HepG2 (cell line): ENCODE data around the gene VAPB. TPM values are rescaled to one million over a fixed set of nuclear protein-coding genes. Genes with fewer than 3 reads are reported as not detected.

Experiments used
- ATAC-seq: fragments of 200-7000 bp; cut with Tn5 transposase; 3 replicates; pipeline ENCODE4 v1.9.1; 2020; ENCODE audit warnings: mild to moderate bottlenecking, moderate library complexity
- BruUV-seq: library from RNA; stranded (reverse); fragments of 400-500 nt; replicated peaks from 2 replicates; lab custom pipeline; 2021; lab: Mats Ljungman, UMichigan
- CTCF ChIA-PET: fragments of 300-600 bp; formaldehyde crosslinking; extraction: SDS; loops from one replicate; lab custom pipeline; 2021; ENCODE audit warnings: low total read pairs, inconsistent platforms, low intra/inter-chr PET ratio; lab: Yijun Ruan, JAX
- POLR2A ChIA-PET: fragments of 350-600 bp; sonication (Branson Sonifier 250); formaldehyde crosslinking; loops from one replicate; lab custom pipeline; 2020; ENCODE audit warnings: antibody characterized with exemption, inconsistent platforms; lab: Yijun Ruan, JAX
- DNase-seq: peaks from one replicate; pipeline ENCODE4 v3.0.0-alpha.2; 2015; ENCODE audit warnings: low spot score
- FAIRE-seq: peaks from 3 replicates; lab custom pipeline; 2011; peaks lifted over from hg19 to GRCh38; lab: Jason Lieb, UNC
- H2AFZ ChIP-seq: one replicate; pipeline ENCODE4 v1.6.1; 2011; ENCODE audit warnings: low read length, inconsistent platforms
- H3K27ac ChIP-seq: fragments of 300-600 bp; 3 replicates; pipeline ENCODE4 v1.8.0; 2011; ENCODE audit warnings: mixed run types, mild to moderate bottlenecking, mixed read lengths, low read length, inconsistent platforms; ENCODE audit not compliant: insufficient read depth; ENCODE audit errors: extremely low read length
- H3K27me3 ChIP-seq, 2 experiments: fragments of 200-600 bp in 1 of 2; 2 replicates in 1 of 2; 3 replicates in 1 of 2; pipeline versions ENCODE4 v1.6.0 to v1.8.0; 2011; ENCODE audit warnings: low read length in 2 of 2, mild to moderate bottlenecking in 2 of 2, moderate library complexity in 2 of 2, inconsistent platforms in 1 of 2; ENCODE audit not compliant: insufficient read depth in 2 of 2, control insufficient read depth in 1 of 2
- H3K36me3 ChIP-seq, 2 experiments: fragments of 200-600 bp in 1 of 2; replicated peaks in 1 of 2; 2 replicates in 1 of 2; 3 replicates in 1 of 2; pipeline versions ENCODE4 v1.5.1 to v1.8.0; 2011; ENCODE audit warnings: low read length in 2 of 2, inconsistent platforms in 1 of 2; ENCODE audit not compliant: insufficient read depth in 2 of 2, control insufficient read depth in 1 of 2
- H3K4me1 ChIP-seq: 2 replicates; pipeline ENCODE4 v1.5.1; 2012; ENCODE audit warnings: low read length, inconsistent platforms; ENCODE audit not compliant: insufficient read depth
- H3K4me2 ChIP-seq: 2 replicates; pipeline ENCODE4 v1.6.0; 2011; ENCODE audit warnings: low read depth, low read length, inconsistent platforms
- H3K4me3 ChIP-seq, 3 experiments: fragments of 200-600 bp in 1 of 3; sonication (generic), shearing (Covaris generic) in 1 of 3; replicated peaks in 1 of 3; 2 replicates each; pipeline ENCODE4 v1.5.1; 2011 to 2016; ENCODE audit warnings: low read length in 3 of 3, inconsistent platforms in 2 of 3, low read depth in 2 of 3, mild to moderate bottlenecking in 2 of 3, control low read depth in 1 of 3, mixed read lengths in 1 of 3; ENCODE audit not compliant: insufficient read depth in 1 of 3
- H3K79me2 ChIP-seq: one replicate; pipeline ENCODE4 v1.6.1; 2011; ENCODE audit warnings: low read length, inconsistent platforms; ENCODE audit not compliant: insufficient read depth
- H3K9ac ChIP-seq: 2 replicates; pipeline ENCODE4 v1.6.0; 2011; ENCODE audit warnings: mild to moderate bottlenecking, low read depth, low read length, inconsistent platforms; ENCODE audit not compliant: insufficient read depth
- H3K9me3 ChIP-seq: 2 replicates; pipeline ENCODE4 v1.5.1; 2012; ENCODE audit warnings: mild to moderate bottlenecking, low read length
- H4K20me1 ChIP-seq: 2 replicates; pipeline ENCODE4 v1.6.0; 2011; ENCODE audit warnings: inconsistent platforms, mild to moderate bottlenecking, low read length, moderate library complexity; ENCODE audit not compliant: insufficient read depth
- KDM5B ChIP-seq: sonication (generic); formaldehyde crosslinking; IDR thresholded peaks from 2 replicates; pipeline ENCODE4 v1.4.0; 2020; ENCODE audit warnings: missing genetic modification reagents, mild to moderate bottlenecking, borderline replicate concordance
- RFXANK ChIP-seq: IDR thresholded peaks from 2 replicates; pipeline ENCODE4 v1.6.1; 2016
- RFXAP ChIP-seq: sonication (generic); formaldehyde crosslinking; IDR thresholded peaks from 2 replicates; pipeline ENCODE4 v1.4.0; 2020; ENCODE audit warnings: missing genetic modification reagents, borderline replicate concordance
- RNF219 ChIP-seq: sonication (generic); formaldehyde crosslinking; IDR thresholded peaks from 2 replicates; pipeline ENCODE4 v1.5.0; 2020; ENCODE audit warnings: mild to moderate bottlenecking, missing genetic modification reagents
- SOX5 ChIP-seq: IDR thresholded peaks from 2 replicates; pipeline ENCODE4 v1.6.1; 2016; ENCODE audit warnings: borderline replicate concordance
- ZNF224 ChIP-seq: sonication (generic); formaldehyde crosslinking; IDR thresholded peaks from 2 replicates; pipeline ENCODE4 v1.5.0; 2020; ENCODE audit warnings: mild to moderate bottlenecking, missing genetic modification reagents
- ZNF326 ChIP-seq: sonication (generic); formaldehyde crosslinking; IDR thresholded peaks from 2 replicates; pipeline ENCODE4 v1.4.0; 2020; ENCODE audit warnings: missing genetic modification reagents, borderline replicate concordance
- ZNF33A ChIP-seq: sonication (generic); formaldehyde crosslinking; IDR thresholded peaks from 2 replicates; pipeline ENCODE4 v1.5.1; 2020; ENCODE audit warnings: missing genetic modification reagents, mild to moderate bottlenecking, moderate library complexity, borderline replicate concordance
- ZNF451 ChIP-seq: sonication (generic); formaldehyde crosslinking; IDR thresholded peaks from 2 replicates; pipeline ENCODE4 v1.5.0; 2020; ENCODE audit warnings: mild to moderate bottlenecking, missing genetic modification reagents
- ZNF713 ChIP-seq: sonication (generic); formaldehyde crosslinking; IDR thresholded peaks from 2 replicates; pipeline ENCODE4 v1.4.0; 2020; ENCODE audit warnings: mild to moderate bottlenecking, missing genetic modification reagents
- WGBS: methylation state at CpG from one replicate; pipeline ENCODE4 v1.1.6; 2017; ENCODE audit warnings: low lambda C conversion rate; 5-methylcytosine and 5-hydroxymethylcytosine counted together
- in situ Hi-C: cut with HindIII; loops from 2 replicates; pipeline ENCODE4 v1.10.0; 2017; ENCODE audit warnings: low pct_unique_long_range_greater_than_20kb; ENCODE audit not compliant: extremely low pct_ligation_motif_present
- intact Hi-C: fragments of 100-400 bp; cut with micrococcal nuclease; formaldehyde crosslinking; loops from one replicate; pipeline ENCODE4 v1.10.0; 2022; ENCODE audit not compliant: unreplicated experiment
- polyA plus RNA-seq, 8 experiments: library from polyadenylated mRNA; depleted of rRNA in 3 of 8; stranded (reverse) in 7 of 8; unstranded in 1 of 8; fragments of >200 nt; fragmentation: Illumina TruSeq in 4 of 8; extraction: Trizol in 4 of 8; gene quantifications; 2 replicates each; pipeline versions ENCODE4 v1.2.1 to v1.2.3, GENCODE V29; 2011 to 2016; ENCODE audit warnings: low read depth in 4 of 8, missing spikeins in 1 of 8, mixed read lengths in 1 of 8; ENCODE audit not compliant: insufficient read depth in 1 of 8
- total RNA-seq, 5 experiments: library from RNA; depleted of rRNA; stranded (reverse); fragments of >200 nt; fragmentation: Illumina TruSeq; extraction: Trizol; gene quantifications; 2 replicates each; pipeline ENCODE4 v1.2.3, GENCODE V29; 2016; ENCODE audit warnings: low read depth in 1 of 5
- TF ChIP-seq, protein P1 (sequence below): sonication (generic); formaldehyde crosslinking; IDR thresholded peaks from 2 replicates; pipeline ENCODE4 v1.8.1; 2023; ENCODE audit warnings: mild to moderate bottlenecking, inconsistent platforms, moderate library complexity, missing genetic modification reagents, borderline replicate concordance
- TF ChIP-seq, protein P2 (sequence below): sonication (generic); formaldehyde crosslinking; IDR thresholded peaks from 2 replicates; pipeline ENCODE4 v1.4.0; 2020; ENCODE audit warnings: missing genetic modification reagents
- TF ChIP-seq, protein P3 (sequence below): sonication (generic); formaldehyde crosslinking; IDR thresholded peaks from 2 replicates; pipeline ENCODE4 v1.5.1; 2020; ENCODE audit warnings: mild to moderate bottlenecking, missing genetic modification reagents, borderline replicate concordance

The VAPB gene
- total and polyA plus RNA-seq, 2 of the 13 experiments (the other 11 are each of a cell fraction or from before 2014, with no cell fraction given): 18.6 to 48.5 TPM

GRCh38 chr20:58352468-58352867, 36.6 kb upstream of the VAPB start (continued):
- TF ChIP-seq, protein P1, sequence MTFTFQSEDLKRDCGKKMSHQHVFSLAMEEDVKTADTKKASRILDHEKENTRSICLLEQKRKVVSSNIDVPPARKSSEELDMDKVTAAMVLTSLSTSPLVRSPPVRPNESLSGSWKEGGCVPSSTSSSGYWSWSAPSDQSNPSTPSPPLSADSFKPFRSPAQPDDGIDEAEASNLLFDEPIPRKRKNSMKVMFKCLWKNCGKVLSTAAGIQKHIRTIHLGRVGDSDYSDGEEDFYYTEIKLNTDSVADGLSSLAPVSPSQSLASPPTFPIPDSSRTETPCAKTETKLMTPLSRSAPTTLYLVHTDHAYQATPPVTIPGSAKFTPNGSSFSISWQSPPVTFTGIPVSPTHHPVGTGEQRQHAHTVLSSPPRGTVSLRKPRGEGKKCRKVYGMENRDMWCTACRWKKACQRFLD: no peak
- TF ChIP-seq ZNF326 (CRISPR knock-in tag) (no peak), SOX5 (no peak), ZNF33A (CRISPR knock-in tag) (no peak), ZNF451 (CRISPR knock-in tag) (no peak), RFXANK (CRISPR knock-in tag) (no peak), KDM5B (CRISPR knock-in tag) (no peak)
- TF ChIP-seq, protein P2, sequence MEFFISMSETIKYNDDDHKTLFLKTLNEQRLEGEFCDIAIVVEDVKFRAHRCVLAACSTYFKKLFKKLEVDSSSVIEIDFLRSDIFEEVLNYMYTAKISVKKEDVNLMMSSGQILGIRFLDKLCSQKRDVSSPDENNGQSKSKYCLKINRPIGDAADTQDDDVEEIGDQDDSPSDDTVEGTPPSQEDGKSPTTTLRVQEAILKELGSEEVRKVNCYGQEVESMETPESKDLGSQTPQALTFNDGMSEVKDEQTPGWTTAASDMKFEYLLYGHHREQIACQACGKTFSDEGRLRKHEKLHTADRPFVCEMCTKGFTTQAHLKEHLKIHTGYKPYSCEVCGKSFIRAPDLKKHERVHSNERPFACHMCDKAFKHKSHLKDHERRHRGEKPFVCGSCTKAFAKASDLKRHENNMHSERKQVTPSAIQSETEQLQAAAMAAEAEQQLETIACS (CRISPR knock-in tag): no peak

GRCh38 chr20:58359441-58359840, 29.6 kb upstream of the VAPB start:
- intact Hi-C loops (no loop called here), in situ Hi-C loops (no loop called here)
- peaks cover 17 to 41% of the 10 kb centered on the region in 2 experiments for H3K36me3 ChIP-seq
- H3K4me2 ChIP-seq: no peak overlapping the region
- no peaks in the 10 kb centered on the region for H3K9me3 ChIP-seq
- BruUV-seq: no TSS peak
- DNase-seq: no peak
- H3K27ac ChIP-seq: no peak overlapping the region
- H3K9ac ChIP-seq: no peak overlapping the region
- no peaks in the 10 kb centered on the region for H3K27me3 ChIP-seq
- H3K4me1 ChIP-seq: no peaks in the 10 kb centered on the region
- no peak for FAIRE-seq
- no peak for ATAC-seq
- WGBS: 94% methylated on average over 8 of the region's 8 CpGs
- no peaks in the 10 kb centered on the region for H4K20me1 ChIP-seq
- no peak overlapping the region for H3K4me3 ChIP-seq
- no peak overlapping the region for H2AFZ ChIP-seq
- CTCF ChIA-PET: no interaction called here
- H3K79me2 ChIP-seq: no peaks in the 10 kb centered on the region
- POLR2A ChIA-PET: interaction anchor here (1.0 kb wide), 1 partner anchor 30 kb away, joined by 3 read pairs; no protein-coding TSS in a partner anchor
- TF ChIP-seq RFXAP (CRISPR knock-in tag): no peak
- no peak for TF ChIP-seq ZNF713 (CRISPR knock-in tag)
- TF ChIP-seq, protein P3, sequence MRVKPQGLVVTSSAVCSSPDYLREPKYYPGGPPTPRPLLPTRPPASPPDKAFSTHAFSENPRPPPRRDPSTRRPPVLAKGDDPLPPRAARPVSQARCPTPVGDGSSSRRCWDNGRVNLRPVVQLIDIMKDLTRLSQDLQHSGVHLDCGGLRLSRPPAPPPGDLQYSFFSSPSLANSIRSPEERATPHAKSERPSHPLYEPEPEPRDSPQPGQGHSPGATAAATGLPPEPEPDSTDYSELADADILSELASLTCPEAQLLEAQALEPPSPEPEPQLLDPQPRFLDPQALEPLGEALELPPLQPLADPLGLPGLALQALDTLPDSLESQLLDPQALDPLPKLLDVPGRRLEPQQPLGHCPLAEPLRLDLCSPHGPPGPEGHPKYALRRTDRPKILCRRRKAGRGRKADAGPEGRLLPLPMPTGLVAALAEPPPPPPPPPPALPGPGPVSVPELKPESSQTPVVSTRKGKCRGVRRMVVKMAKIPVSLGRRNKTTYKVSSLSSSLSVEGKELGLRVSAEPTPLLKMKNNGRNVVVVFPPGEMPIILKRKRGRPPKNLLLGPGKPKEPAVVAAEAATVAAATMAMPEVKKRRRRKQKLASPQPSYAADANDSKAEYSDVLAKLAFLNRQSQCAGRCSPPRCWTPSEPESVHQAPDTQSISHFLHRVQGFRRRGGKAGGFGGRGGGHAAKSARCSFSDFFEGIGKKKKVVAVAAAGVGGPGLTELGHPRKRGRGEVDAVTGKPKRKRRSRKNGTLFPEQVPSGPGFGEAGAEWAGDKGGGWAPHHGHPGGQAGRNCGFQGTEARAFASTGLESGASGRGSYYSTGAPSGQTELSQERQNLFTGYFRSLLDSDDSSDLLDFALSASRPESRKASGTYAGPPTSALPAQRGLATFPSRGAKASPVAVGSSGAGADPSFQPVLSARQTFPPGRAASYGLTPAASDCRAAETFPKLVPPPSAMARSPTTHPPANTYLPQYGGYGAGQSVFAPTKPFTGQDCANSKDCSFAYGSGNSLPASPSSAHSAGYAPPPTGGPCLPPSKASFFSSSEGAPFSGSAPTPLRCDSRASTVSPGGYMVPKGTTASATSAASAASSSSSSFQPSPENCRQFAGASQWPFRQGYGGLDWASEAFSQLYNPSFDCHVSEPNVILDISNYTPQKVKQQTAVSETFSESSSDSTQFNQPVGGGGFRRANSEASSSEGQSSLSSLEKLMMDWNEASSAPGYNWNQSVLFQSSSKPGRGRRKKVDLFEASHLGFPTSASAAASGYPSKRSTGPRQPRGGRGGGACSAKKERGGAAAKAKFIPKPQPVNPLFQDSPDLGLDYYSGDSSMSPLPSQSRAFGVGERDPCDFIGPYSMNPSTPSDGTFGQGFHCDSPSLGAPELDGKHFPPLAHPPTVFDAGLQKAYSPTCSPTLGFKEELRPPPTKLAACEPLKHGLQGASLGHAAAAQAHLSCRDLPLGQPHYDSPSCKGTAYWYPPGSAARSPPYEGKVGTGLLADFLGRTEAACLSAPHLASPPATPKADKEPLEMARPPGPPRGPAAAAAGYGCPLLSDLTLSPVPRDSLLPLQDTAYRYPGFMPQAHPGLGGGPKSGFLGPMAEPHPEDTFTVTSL (CRISPR knock-in tag): no peak
- no peak for TF ChIP-seq RNF219 (CRISPR knock-in tag)
- TF ChIP-seq ZNF224 (CRISPR knock-in tag): no peak
